GM21381 (cell line): ENCODE data around the gene KRTAP10-8.
"Not testable (repeated sequence)": the region's sequence is repeated elsewhere in the genome, so short reads cannot be mapped to it uniquely, and the experiment has no call there.

Experiments
- ATAC-seq: cut with Tn5 transposase; IDR thresholded peaks from one replicate; pipeline ENCODE4 v1.9.1; 2021; ENCODE audit warnings: mild to moderate bottlenecking, moderate library complexity; ENCODE audit not compliant: unreplicated experiment

The KRTAP10-8 gene

GRCh38 chr21:44616591-44616926 is 4.7 kb downstream of the KRTAP10-8 start:
- no peak for ATAC-seq

GRCh38 chr21:44617071-44617501 is 5.2 kb downstream of the KRTAP10-8 start:
- ATAC-seq: no peak

DNA sequence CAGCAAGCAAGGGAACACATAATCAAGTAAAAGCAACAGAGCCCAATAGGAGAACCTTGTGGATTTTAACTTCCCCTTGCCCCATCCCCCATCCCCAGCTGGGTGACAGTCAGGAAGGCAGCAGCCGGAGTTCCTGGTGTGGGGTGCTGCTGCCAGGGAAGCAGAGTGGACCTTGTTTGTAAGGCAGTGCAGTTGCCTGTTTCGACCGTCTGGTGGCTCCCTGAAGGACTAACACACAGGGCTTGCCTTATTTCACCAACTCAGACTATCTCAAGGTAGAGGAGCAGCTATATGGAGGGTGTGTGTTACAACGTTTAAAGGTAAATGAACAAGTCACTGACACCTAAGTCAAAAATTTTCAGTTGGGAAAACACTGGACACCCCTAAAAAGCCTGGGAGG is 6.6 kb downstream of the KRTAP10-8 start:
- no peak for ATAC-seq

GRCh38 chr21:44618909-44619308 is 7.0 kb downstream of the KRTAP10-8 start:
- ATAC-seq: no peak

GRCh38 chr21:44619886-44620285 is 8.0 kb downstream of the KRTAP10-8 start:
- no peak for ATAC-seq

DNA sequence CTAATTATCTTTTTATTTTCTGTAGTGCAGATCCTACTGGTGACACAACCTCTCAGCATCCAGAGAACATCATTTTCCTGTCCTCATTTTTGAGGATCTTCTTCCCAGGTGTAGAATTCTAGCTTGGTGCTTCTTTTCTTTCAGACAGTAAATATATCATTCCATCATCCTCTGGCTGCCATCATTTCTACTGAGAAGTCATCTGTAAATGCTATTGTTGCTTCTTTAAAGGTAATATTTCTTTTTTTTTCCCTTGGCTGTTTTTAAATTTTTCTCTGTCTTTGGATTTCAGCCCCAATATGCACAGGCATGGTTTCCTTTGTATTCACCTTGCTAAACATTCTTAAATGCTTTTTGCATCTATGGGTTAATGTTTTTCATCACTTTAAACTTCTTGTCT is 11.7 kb downstream of the KRTAP10-8 start:
- ATAC-seq: no peak

- ATAC-seq: no peak
Observed at GRCh38 chr21:44625756-44626155, 13.9 kb downstream of the KRTAP10-8 start.

DNA sequence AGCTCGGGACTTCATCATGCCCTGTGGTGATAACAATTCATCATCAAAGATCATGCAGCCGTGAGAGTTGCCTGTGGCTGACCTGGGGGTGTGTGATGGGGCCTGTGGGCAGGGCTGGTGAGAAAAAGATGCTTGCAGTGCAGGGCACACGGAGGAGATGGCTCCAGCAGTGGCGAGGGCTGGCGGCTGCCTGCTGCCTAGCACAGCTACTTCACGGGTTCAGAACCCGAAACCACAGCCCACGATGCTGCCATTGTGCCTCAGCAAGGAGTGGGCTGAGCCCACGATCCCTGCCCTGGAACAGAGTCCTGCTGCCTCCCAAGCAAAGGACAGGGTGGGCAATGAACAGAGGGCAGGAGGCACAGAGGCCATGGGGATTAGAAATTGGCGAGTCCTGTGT is 14.4 kb downstream of the KRTAP10-8 start:
- no peak for ATAC-seq

DNA sequence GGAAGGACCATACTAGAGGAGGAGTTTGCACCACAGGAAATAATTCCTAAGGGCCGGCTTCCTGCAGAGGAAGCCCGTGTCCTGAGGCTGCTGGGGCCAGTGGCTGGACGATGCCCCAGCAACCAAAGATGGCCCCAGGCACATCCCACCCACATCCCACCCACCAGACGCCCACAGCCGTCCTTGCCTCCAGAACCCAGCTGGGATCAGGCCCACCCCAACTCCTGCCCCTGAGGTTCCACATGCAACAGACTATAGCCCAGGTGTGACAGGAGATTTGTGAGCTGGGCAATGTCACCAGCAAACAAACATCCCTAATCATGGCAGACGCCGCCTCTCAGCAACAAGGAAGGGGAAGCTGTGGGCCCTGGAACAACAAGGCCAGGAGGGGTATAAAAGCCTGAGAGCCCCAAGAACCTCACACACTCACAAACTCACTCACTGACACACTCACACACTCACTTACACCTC is 14.8 kb downstream of the KRTAP10-8 start, which contains the start of gene KRTAP10-9:
KRTAP10-9 (plus strand) TSS at position 421 of the 471 bp plus-strand sequence. CDS start 79 bp downstream, outside the sequence.
- ATAC-seq: no peak

GRCh38 chr21:44627181-44627822 is 15.4 kb downstream of the KRTAP10-8 start:
- ATAC-seq: not testable (repeated sequence)

GRCh38 chr21:44627831-44628233 is 16.0 kb downstream of the KRTAP10-8 start:
- ATAC-seq: not testable (repeated sequence)

- ATAC-seq: no peak
Observed at GRCh38 chr21:44628707-44629391, 17.0 kb downstream of the KRTAP10-8 start.

GRCh38 chr21:44630440-44630839 is 18.6 kb downstream of the KRTAP10-8 start:
- no peak for ATAC-seq

- no peak for ATAC-seq
Observed at GRCh38 chr21:44632067-44632466, 20.2 kb downstream of the KRTAP10-8 start.

DNA sequence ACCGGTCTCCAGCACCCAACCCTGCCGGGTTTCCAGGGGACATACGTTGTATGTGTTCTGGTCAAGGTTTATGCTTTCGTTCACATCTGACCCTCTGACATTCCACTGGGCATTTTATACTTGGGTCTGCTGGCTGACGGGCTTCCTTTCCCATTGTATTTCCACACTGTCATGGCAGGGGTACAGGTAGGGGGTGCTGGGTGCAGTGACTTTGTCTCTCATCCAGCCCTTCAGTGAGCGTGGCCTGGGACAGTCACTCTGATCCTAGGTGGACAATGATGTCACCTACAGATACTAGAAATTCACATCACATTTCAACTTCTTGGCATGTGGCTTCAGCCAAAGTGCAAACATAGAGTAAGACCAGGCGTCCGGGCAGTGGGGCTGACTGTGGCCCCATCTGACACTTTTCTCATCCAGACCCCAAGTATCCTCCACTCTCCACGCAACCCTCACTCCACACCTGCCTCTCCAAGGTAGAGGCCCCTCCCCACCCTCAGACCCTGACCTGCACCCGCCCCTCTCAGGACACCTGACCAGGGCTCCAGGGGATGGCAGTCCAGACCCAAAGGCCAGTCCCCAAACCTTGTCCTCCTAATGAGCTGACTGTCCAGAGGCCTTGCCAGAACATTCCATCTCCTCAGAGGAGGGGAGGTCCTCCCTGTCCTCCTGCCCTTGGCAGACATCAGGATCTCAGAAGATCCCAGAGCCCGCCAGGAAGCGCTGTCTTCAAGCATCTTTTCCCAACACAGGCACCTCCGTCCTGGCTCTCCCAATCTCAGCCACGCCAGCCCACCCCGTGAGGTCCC is 24.5 kb downstream of the KRTAP10-8 start:
- ATAC-seq: no peak

DNA sequence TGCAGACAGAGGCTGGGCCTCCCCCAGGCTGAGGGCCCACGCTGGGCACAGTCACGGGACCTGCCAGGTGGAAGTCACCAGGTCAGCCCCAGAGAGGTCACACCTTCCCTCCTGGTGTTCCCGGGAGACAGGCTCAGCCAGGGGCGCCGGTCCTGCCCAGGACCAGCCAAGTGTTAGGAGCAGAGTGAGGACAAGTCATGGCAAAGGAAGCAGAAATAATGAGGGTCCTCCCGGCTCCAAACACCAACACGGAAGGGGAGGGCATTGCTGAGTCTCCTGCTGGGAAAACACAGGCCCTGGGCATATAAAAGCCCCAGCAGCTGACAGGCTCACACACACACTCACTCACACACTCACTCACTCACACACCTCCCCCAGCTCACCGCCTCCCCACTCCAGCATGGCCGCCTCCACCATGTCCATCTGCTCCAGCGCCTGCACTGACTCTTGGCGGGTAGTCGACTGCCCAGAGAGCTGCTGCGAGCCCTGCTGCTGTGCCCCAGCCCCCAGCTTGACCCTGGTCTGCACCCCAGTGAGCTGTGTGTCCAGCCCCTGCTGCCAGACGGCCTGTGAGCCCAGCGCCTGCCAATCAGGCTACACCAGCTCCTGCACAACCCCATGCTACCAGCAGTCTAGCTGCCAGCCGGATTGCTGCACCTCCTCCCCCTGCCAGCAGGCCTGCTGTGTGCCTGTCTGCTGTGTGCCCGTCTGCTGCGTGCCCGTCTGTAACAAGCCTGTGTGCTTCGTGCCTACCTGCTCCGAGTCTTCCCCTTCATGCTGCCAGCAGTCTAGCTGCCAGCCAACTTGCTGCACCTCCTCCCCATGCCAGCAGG is 25.4 kb downstream of the KRTAP10-8 start, which contains the start of gene KRTAP10-10:
KRTAP10-10 (plus strand) TSS at position 339 of the 833 bp plus-strand sequence; CDS start at position 401, 62 bp downstream.
- ATAC-seq: no peak

- ATAC-seq: not testable (repeated sequence)
Observed at GRCh38 chr21:44637851-44638348, 26.0 kb downstream of the KRTAP10-8 start.

- ATAC-seq: not testable (repeated sequence)
Observed at GRCh38 chr21:44638506-44639330, 26.8 kb downstream of the KRTAP10-8 start.

DNA sequence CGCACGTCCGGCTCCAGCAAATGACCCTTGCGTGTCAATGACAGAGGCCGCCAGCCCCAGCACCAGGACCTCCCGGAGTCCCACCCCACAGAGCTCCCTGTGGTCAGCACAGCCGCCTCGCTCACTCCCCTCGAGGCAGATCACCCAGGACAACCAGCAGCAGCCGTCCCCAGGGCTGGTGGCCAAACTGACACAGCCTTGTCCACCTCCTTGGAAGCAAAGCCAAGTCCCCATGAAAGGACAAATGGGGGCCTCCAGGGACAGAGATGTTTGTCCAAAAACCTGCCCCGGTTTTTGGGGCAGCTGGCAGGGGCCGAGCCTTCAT is 27.4 kb downstream of the KRTAP10-8 start:
- ATAC-seq: no peak

- ATAC-seq: no peak
Observed at GRCh38 chr21:44640761-44641160, 28.9 kb downstream of the KRTAP10-8 start.
